ENCODE results near the gene OBP2A. TPM values are rescaled to one million over a fixed set of nuclear protein-coding genes. Genes with fewer than 3 reads are reported as not detected.
"Not testable (repeated sequence)": the region's sequence is repeated elsewhere in the genome, so short reads cannot be mapped to it uniquely, and the experiment has no call there.

Gene OBP2A
- total RNA-seq, 1 experiment from 2014 or later = not detected

DNA sequence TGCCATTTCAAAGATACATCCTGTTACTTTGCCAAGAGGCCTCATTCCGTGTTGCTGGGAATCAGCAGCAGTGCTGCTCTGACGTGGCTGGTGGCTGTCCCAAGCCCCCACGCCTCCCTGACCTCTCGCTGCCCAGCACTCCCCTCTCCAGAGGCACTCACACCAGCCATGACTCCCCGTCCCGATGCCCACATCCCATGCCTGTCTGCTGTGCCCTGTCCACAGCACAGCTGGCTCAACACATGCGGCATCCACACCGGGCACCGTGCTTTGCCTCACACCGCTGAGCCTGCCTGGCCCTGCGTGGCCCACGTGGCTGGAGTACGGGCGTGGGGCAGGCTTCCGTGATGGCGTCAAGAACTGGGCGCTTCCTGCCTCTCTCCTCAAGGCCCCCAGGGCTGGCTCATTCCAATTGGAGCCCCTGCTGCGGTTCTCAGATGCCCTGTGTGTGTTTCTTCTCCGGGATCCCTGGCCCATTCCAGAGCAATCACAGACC, 32.5 kb upstream of the OBP2A start:
- no peak overlapping the region for H2BK12ac ChIP-seq (ENCODE audit: insufficient read length, low read depth, low read length)
- no CpG with 5 or more reads among the region's 19 CpGs for WGBS (ENCODE audit: extremely low coverage, insufficient read length, low lambda C conversion rate)

DNA sequence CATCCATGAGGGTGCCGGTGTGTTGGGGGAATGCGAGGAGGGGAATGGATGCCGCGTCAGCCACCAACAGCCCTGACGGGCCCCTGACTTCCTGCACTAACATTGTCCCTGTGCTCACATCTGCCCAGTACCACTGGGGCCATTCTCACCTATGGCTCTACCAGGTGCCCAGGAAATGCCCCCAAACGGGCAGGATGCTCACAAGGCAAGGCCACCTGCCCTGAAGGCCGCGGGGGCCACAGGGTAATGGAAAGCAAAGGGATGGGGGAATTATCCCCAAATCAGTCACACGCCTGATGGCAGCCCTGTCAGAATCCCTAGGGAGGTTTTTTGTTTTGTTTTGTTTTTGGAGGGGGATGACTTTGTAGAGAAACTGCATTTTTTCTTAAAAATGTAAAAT, 32.0 kb upstream of the OBP2A start:
- not testable (repeated sequence) for H3K27ac ChIP-seq (ENCODE audit: insufficient read length, low read depth, low read length); H2BK20ac ChIP-seq (ENCODE audit: low read depth, low read length, poor library complexity, severe bottlenecking); H3K4me1 ChIP-seq (ENCODE audit: insufficient read depth, low read length); H3T11ph ChIP-seq (ENCODE audit: low read length); H3K56ac ChIP-seq (ENCODE audit: insufficient read length, low read depth, low read length); H3K9me3 Mint-ChIP-seq; H4K5ac ChIP-seq (ENCODE audit: insufficient read length, low read depth, low read length); H2AK5ac ChIP-seq (ENCODE audit: insufficient read length, low read length); H4K20me1 ChIP-seq (ENCODE audit: control insufficient read depth, insufficient read depth, insufficient read length); H3K4me2 ChIP-seq (ENCODE audit: insufficient read depth, insufficient read length, low read length); H3K9me3 ChIP-seq (ENCODE audit: control insufficient read depth, low read depth, low read length); H2BK12ac ChIP-seq (ENCODE audit: insufficient read length, low read depth, low read length); H3K79me1 ChIP-seq (ENCODE audit: insufficient read depth, low read depth, low read length, poor library complexity, severe bottlenecking); H4K8ac ChIP-seq (replicated peaks; ENCODE audit: insufficient read length, low read depth, low read length); H3K9ac ChIP-seq (ENCODE audit: extremely low read depth, insufficient read length, low read length); H3K27me3 ChIP-seq (ENCODE audit: insufficient read depth, low read length); H2BK120ac ChIP-seq (ENCODE audit: low read depth, low read length, poor library complexity, severe bottlenecking); H2BK15ac ChIP-seq (ENCODE audit: low read depth, low read length); H2AFZ ChIP-seq (ENCODE audit: low read length); H2BK5ac ChIP-seq (ENCODE audit: insufficient read length, low read length); DNase-seq; H3K23me2 ChIP-seq (ENCODE audit: insufficient read length, low read depth, low read length, poor library complexity, severe bottlenecking); H3K4ac ChIP-seq (ENCODE audit: low read depth, low read length); H4K91ac ChIP-seq (ENCODE audit: insufficient read length, low read depth, low read length); H3K27me3 Mint-ChIP-seq (ENCODE audit: low read depth); H3K27ac Mint-ChIP-seq; H3K79me2 ChIP-seq (ENCODE audit: insufficient read depth, low read length); H3K23ac ChIP-seq (ENCODE audit: insufficient read length, low read depth, low read length); H3K36me3 Mint-ChIP-seq (ENCODE audit: insufficient read depth in 1 of 3, low read depth in 3 of 3); H3K14ac ChIP-seq (ENCODE audit: insufficient read depth, low read length); H3K4me3 Mint-ChIP-seq; H3K18ac ChIP-seq (ENCODE audit: insufficient read length, low read depth, low read length)
- H3K4me1 Mint-ChIP-seq = peaks cover 3 to 11% of the 10 kb centered on the region in 2 experiments; a peak in 1 of 4 replicates
- no CpG with 5 or more reads among the region's 9 CpGs for WGBS (ENCODE audit: extremely low coverage, insufficient read length, low lambda C conversion rate)

More for the DNA sequence above, 32.5 kb upstream of the OBP2A start:
- H3K14ac ChIP-seq (ENCODE audit: insufficient read depth, low read length) = no peak overlapping the region; the same call in 1 of the 2 replicates
- H4K20me1 ChIP-seq (ENCODE audit: control insufficient read depth, insufficient read depth, insufficient read length) = no peaks in the 10 kb centered on the region
- H2BK20ac ChIP-seq (ENCODE audit: low read depth, low read length, poor library complexity, severe bottlenecking) = no peak overlapping the region
- no peak overlapping the region for H2AK5ac ChIP-seq (ENCODE audit: insufficient read length, low read length)
- no peak overlapping the region for H3K4ac ChIP-seq (ENCODE audit: low read depth, low read length)
- no peaks in the 10 kb centered on the region for H3K79me2 ChIP-seq (ENCODE audit: insufficient read depth, low read length)
- H4K91ac ChIP-seq (ENCODE audit: insufficient read length, low read depth, low read length) = no peak overlapping the region
- H2BK15ac ChIP-seq (ENCODE audit: low read depth, low read length) = no peak overlapping the region
- no peaks in the 10 kb centered on the region for H3K36me3 Mint-ChIP-seq (ENCODE audit: insufficient read depth in 1 of 3, low read depth in 3 of 3)
- H3K23ac ChIP-seq (ENCODE audit: insufficient read length, low read depth, low read length) = no peak overlapping the region
- no peak overlapping the region for H3K4me2 ChIP-seq (ENCODE audit: insufficient read depth, insufficient read length, low read length)
- no peak overlapping the region for H2BK5ac ChIP-seq (ENCODE audit: insufficient read length, low read length)
- no peak overlapping the region for H4K5ac ChIP-seq (ENCODE audit: insufficient read length, low read depth, low read length)
- peaks cover 3 to 11% of the 10 kb centered on the region in 2 experiments; a peak in 1 of 4 replicates for H3K4me1 Mint-ChIP-seq
- H3K56ac ChIP-seq (ENCODE audit: insufficient read length, low read depth, low read length) = no peak overlapping the region
- H2BK120ac ChIP-seq (ENCODE audit: low read depth, low read length, poor library complexity, severe bottlenecking) = no peak overlapping the region
- no peak overlapping the region for H3K27ac ChIP-seq (ENCODE audit: insufficient read length, low read depth, low read length)
- no peaks in the 10 kb centered on the region for H3K27me3 ChIP-seq (ENCODE audit: insufficient read depth, low read length)
- no peak overlapping the region for H4K8ac ChIP-seq (replicated peaks; ENCODE audit: insufficient read length, low read depth, low read length)
- no peak overlapping the region for H2AFZ ChIP-seq (ENCODE audit: low read length)
- H3K9me3 Mint-ChIP-seq = no peaks in the 10 kb centered on the region
- no peak overlapping the region for H3K18ac ChIP-seq (ENCODE audit: insufficient read length, low read depth, low read length)
- H3K4me3 Mint-ChIP-seq = no peak overlapping the region
- peak; percentile 20 for DNase-seq
- no peaks in the 10 kb centered on the region for H3K23me2 ChIP-seq (ENCODE audit: insufficient read length, low read depth, low read length, poor library complexity, severe bottlenecking)
- no peaks in the 10 kb centered on the region for H3K27me3 Mint-ChIP-seq (ENCODE audit: low read depth)
- H3K9ac ChIP-seq (ENCODE audit: extremely low read depth, insufficient read length, low read length) = no peak overlapping the region
- H3K27ac Mint-ChIP-seq = no peak overlapping the region
- H3K79me1 ChIP-seq (ENCODE audit: insufficient read depth, low read depth, low read length, poor library complexity, severe bottlenecking) = no peaks in the 10 kb centered on the region
- H3K9me3 ChIP-seq (ENCODE audit: control insufficient read depth, low read depth, low read length) = no peaks in the 10 kb centered on the region
- TF ChIP-seq, protein P1, sequence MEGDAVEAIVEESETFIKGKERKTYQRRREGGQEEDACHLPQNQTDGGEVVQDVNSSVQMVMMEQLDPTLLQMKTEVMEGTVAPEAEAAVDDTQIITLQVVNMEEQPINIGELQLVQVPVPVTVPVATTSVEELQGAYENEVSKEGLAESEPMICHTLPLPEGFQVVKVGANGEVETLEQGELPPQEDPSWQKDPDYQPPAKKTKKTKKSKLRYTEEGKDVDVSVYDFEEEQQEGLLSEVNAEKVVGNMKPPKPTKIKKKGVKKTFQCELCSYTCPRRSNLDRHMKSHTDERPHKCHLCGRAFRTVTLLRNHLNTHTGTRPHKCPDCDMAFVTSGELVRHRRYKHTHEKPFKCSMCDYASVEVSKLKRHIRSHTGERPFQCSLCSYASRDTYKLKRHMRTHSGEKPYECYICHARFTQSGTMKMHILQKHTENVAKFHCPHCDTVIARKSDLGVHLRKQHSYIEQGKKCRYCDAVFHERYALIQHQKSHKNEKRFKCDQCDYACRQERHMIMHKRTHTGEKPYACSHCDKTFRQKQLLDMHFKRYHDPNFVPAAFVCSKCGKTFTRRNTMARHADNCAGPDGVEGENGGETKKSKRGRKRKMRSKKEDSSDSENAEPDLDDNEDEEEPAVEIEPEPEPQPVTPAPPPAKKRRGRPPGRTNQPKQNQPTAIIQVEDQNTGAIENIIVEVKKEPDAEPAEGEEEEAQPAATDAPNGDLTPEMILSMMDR (conservative IDR thresholded peaks at IDR 0.05) = no peak
- H3T11ph ChIP-seq (ENCODE audit: low read length) = no peak overlapping the region
- 0 out of 2 replicates have a peak, but pooled peaks cover 2% of the 10 kb centered on the region for H3K4me1 ChIP-seq (ENCODE audit: insufficient read depth, low read length)
